K562 (cell line): Measurements from ENCODE around the gene MED22. TPM values are rescaled to one million over a fixed set of nuclear protein-coding genes. Genes with fewer than 3 reads are reported as not detected.

Source experiments
- ARHGAP35 ChIP-seq: fragments of 450-650 bp; IDR thresholded peaks from 2 replicates; pipeline ENCODE4 v1.6.1; 2018; ENCODE audit not compliant: partially characterized antibody
- CCNT2 ChIP-seq: IDR thresholded peaks from 2 replicates; pipeline ENCODE4 v1.6.1; 2011; ENCODE audit warnings: borderline replicate concordance, low read depth, mild to moderate bottlenecking, moderate library complexity, mixed read lengths, low read length; ENCODE audit not compliant: insufficient read length; ENCODE audit errors: extremely low read depth
- DDX20 ChIP-seq: fragments of 450-650 bp; IDR thresholded peaks from 2 replicates; pipeline ENCODE4 v1.6.1; 2016; ENCODE audit warnings: missing genetic modification characterization, low read depth, mild to moderate bottlenecking, missing compliant biosample characterization, moderate library complexity
- FOXA3 ChIP-seq, 2 experiments: fragments of 450-650 bp in 1 of 2; sonication (generic) in 1 of 2; formaldehyde crosslinking; IDR thresholded peaks in 1 of 2; conservative IDR thresholded peaks in 1 of 2; 2 replicates each; pipeline versions ENCODE4 v1.4.0 to v1.8.0; 2020 to 2022; ENCODE audit warnings: mild to moderate bottlenecking in 2 of 2, missing genetic modification reagents in 1 of 2
- IFI16 ChIP-seq: fragments of 250-450 bp; sonication (Bioruptor Pico); IDR thresholded peaks from 2 replicates; pipeline ENCODE4 v2.1.2; 2022; ENCODE audit warnings: mild to moderate bottlenecking, inconsistent platforms
- KAT7 ChIP-seq: sonication (generic); formaldehyde crosslinking; IDR thresholded peaks from 2 replicates; pipeline ENCODE4 v1.8.0; 2022; ENCODE audit warnings: missing genetic modification reagents, mild to moderate bottlenecking, borderline replicate concordance
- KDM5B ChIP-seq: fragments of 200-600 bp; sonication (generic); IDR thresholded peaks from 2 replicates; pipeline ENCODE4 v1.6.1; 2012; ENCODE audit warnings: low read depth, mild to moderate bottlenecking, moderate library complexity, low read length, control low read depth, inconsistent platforms; ENCODE audit not compliant: insufficient replicate concordance
- LARP7 ChIP-seq: fragments of 450-650 bp; IDR thresholded peaks from 2 replicates; pipeline ENCODE4 v1.6.1; 2016
- MCM7 ChIP-seq, 2 experiments: fragments of 450-650 bp; IDR thresholded peaks; 2 replicates each; pipeline ENCODE4 v1.6.1; 2016 to 2018
- MTA3 ChIP-seq: fragments of 450-650 bp; formaldehyde crosslinking; IDR thresholded peaks from 2 replicates; pipeline ENCODE4 v1.6.1; 2017; ENCODE audit warnings: mild to moderate bottlenecking, borderline replicate concordance
- NBN ChIP-seq: fragments of 450-650 bp; IDR thresholded peaks from 2 replicates; pipeline ENCODE4 v1.6.1; 2016; ENCODE audit warnings: low read depth, mild to moderate bottlenecking
- NELFE ChIP-seq: IDR thresholded peaks from 2 replicates; pipeline ENCODE4 v1.6.1; 2011; ENCODE audit warnings: mild to moderate bottlenecking; ENCODE audit not compliant: insufficient read depth, insufficient read length
- PCBP2 ChIP-seq: fragments of 200-400 bp; formaldehyde crosslinking; IDR thresholded peaks from 2 replicates; pipeline ENCODE4 v1.6.1; 2018; ENCODE audit warnings: low read length, low read depth, mild to moderate bottlenecking, moderate library complexity; ENCODE audit not compliant: poor library complexity, severe bottlenecking
- POLR2B ChIP-seq: fragments of 450-650 bp; IDR thresholded peaks from 2 replicates; pipeline ENCODE4 v1.6.1; 2018; ENCODE audit warnings: low read depth; ENCODE audit not compliant: partially characterized antibody
- RBM22 ChIP-seq: fragments of 200-400 bp; formaldehyde crosslinking; IDR thresholded peaks from 2 replicates; pipeline ENCODE4 v1.6.1; 2018; ENCODE audit warnings: low read length, low read depth; ENCODE audit not compliant: poor library complexity, severe bottlenecking
- SMAD3 ChIP-seq: fragments of 450-650 bp; formaldehyde crosslinking; conservative IDR thresholded peaks from 2 replicates; pipeline ENCODE4 v1.4.0; 2020; ENCODE audit warnings: mild to moderate bottlenecking
- ZC3H11A ChIP-seq: IDR thresholded peaks from 2 replicates; pipeline ENCODE4 v1.6.1; 2012; ENCODE audit warnings: low read depth, low read length, improper control_type of control experiment
- ZC3H4 ChIP-seq: sonication (generic); formaldehyde crosslinking; IDR thresholded peaks from 2 replicates; pipeline ENCODE4 v1.9.0; 2021; ENCODE audit warnings: missing genetic modification reagents, borderline replicate concordance
- ZNF124 ChIP-seq: sonication (generic); formaldehyde crosslinking; IDR thresholded peaks from 2 replicates; pipeline ENCODE4 v1.8.1; 2022; ENCODE audit warnings: missing genetic modification reagents
- ZNF143 ChIP-seq: sonication (generic); formaldehyde crosslinking; IDR thresholded peaks from 2 replicates; pipeline ENCODE4 v1.9.0; 2022; ENCODE audit warnings: mild to moderate bottlenecking, missing genetic modification reagents
- ZNF253 ChIP-seq: fragments of 250-450 bp; sonication (Bioruptor Pico); conservative IDR thresholded peaks from 2 replicates; pipeline ENCODE4 v1.6.1; 2021; ENCODE audit warnings: mild to moderate bottlenecking
- ZNF282 ChIP-seq: sonication (generic); formaldehyde crosslinking; IDR thresholded peaks from 2 replicates; pipeline ENCODE4 v1.8.1; 2023; ENCODE audit warnings: missing genetic modification reagents
- ZNF764 ChIP-seq: fragments of 250-450 bp; sonication (Bioruptor Pico); IDR thresholded peaks from 2 replicates; pipeline ENCODE4 v1.4.0; 2020; ENCODE audit warnings: low read depth, mild to moderate bottlenecking, moderate library complexity
- ZNF778 ChIP-seq: fragments of 450-650 bp; formaldehyde crosslinking; IDR thresholded peaks from 2 replicates; pipeline ENCODE4 v1.4.0; 2020; ENCODE audit warnings: mild to moderate bottlenecking, moderate library complexity
- polyA plus RNA-seq, 8 experiments: library from polyadenylated mRNA; depleted of rRNA in 4 of 8; stranded (reverse) in 5 of 8; unstranded in 3 of 8; fragments of >200 nt; fragmentation: Nextera tagmentation in 2 of 8; fragmentation: Illumina TruSeq in 1 of 8; extraction: Ambion mirVana in 2 of 8; extraction: Trizol in 1 of 8; gene quantifications; 2 replicates each; pipeline versions ENCODE4 v1.2.1 to v1.2.3, GENCODE V29; 2011 to 2014; ENCODE audit warnings: inconsistent platforms in 1 of 8, missing spikeins in 1 of 8
- total RNA-seq, 7 experiments: library from RNA; depleted of rRNA in 6 of 7; stranded (reverse); fragments of >200 nt in 6 of 7; fragmentation: Illumina TruSeq in 2 of 7; extraction: Trizol in 2 of 7; gene quantifications; 2 replicates each; pipeline versions ENCODE4 v1.2.1 to v1.2.3, GENCODE V29; 2011 to 2021; ENCODE audit warnings: low replicate concordance in 1 of 7
- TF ChIP-seq, protein P1 (sequence below): fragments of 250-450 bp; sonication (Bioruptor Pico); IDR thresholded peaks from 2 replicates; pipeline ENCODE4 v1.5.0; 2021; ENCODE audit warnings: mild to moderate bottlenecking, borderline replicate concordance
- TF ChIP-seq, protein P2 (sequence below): sonication (generic); formaldehyde crosslinking; IDR thresholded peaks from 2 replicates; pipeline ENCODE4 v1.8.0; 2022; ENCODE audit warnings: mild to moderate bottlenecking, low read depth, missing genetic modification reagents

MED22 gene
- total and polyA plus RNA-seq, 9 of the 15 experiments (the other 6 are each of a cell fraction or from before 2014, with no cell fraction given): 0.73 to 35.6 (median 22.3) TPM

DNA sequence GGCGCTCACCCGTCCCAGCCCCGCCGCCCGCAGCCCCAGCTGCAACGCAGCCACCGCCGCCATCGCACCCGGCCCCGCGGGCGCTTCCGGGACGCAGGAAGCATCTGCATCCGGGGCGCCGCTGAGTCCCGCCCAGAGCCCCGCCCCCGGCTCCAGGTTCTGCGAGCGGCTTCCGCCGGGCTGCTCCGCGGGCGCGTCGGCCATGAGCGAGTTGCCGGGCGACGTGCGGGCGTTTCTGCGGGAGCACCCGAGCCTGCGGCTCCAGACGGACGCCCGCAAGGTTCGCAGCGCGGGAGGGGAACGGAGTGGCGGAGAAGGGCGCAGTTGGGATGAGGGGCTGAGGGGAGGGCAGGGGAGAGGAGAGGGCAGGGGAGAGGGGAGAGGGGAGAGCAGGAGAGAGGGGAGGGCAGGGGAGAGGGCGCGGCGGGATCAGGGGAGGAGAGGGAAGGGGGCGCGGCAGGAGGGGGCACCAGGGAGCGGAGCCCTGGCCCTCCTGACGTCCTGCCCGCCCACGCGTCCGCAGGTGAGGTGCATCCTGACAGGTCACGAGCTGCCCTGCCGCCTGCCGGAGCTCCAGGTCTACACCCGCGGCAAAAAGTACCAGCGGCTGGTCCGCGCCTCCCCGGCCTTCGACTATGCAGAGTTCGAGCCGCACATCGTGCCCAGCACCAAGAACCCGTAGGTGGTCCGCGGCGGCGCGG lies 8.6 kb upstream of the MED22 start, which contains the start of the genes SURF1 and SURF2 (continued):
- TF ChIP-seq POLR2B (peak; percentile 66), MCM7 (IDR thresholded peaks at IDR 0.05) (no peak), ZNF124 (CRISPR knock-in tag) (no peak), IFI16 (CRISPR knock-in tag) (no peak), ARHGAP35 (no peak), ZNF253 (CRISPR knock-in tag) (no peak), NBN (0 out of 2 replicates have a peak, but pooled peaks have one; percentile 60), DDX20 (no peak), ZNF143 (CRISPR knock-in tag) (no peak), ZNF778 (CRISPR knock-in tag) (no peak), SMAD3 (CRISPR knock-in tag) (no peak), LARP7 (peak; percentile 40; the same call in 1 of the 2 replicates), ZC3H11A (no peak), ZNF282 (no peak), FOXA3 (CRISPR knock-in tag; conservative IDR thresholded peaks at IDR 0.05 in 1 of 2, IDR thresholded peaks at IDR 0.05 in 1 of 2) (0 out of 4 replicates have a peak, but pooled peaks of 1 of the 2 experiments have one; percentile 31), CCNT2 (peak; percentile 48), NELFE (no peak), KAT7 (CRISPR knock-in tag) (0 out of 2 replicates have a peak, but pooled peaks have one; percentile 28), ZC3H4 (CRISPR knock-in tag) (no peak), MTA3 (no peak), RBM22 (no peak), ZNF764 (CRISPR knock-in tag) (no peak), PCBP2 (peak; percentile 44), KDM5B (peak; percentile 70)
- TF ChIP-seq, protein P1, sequence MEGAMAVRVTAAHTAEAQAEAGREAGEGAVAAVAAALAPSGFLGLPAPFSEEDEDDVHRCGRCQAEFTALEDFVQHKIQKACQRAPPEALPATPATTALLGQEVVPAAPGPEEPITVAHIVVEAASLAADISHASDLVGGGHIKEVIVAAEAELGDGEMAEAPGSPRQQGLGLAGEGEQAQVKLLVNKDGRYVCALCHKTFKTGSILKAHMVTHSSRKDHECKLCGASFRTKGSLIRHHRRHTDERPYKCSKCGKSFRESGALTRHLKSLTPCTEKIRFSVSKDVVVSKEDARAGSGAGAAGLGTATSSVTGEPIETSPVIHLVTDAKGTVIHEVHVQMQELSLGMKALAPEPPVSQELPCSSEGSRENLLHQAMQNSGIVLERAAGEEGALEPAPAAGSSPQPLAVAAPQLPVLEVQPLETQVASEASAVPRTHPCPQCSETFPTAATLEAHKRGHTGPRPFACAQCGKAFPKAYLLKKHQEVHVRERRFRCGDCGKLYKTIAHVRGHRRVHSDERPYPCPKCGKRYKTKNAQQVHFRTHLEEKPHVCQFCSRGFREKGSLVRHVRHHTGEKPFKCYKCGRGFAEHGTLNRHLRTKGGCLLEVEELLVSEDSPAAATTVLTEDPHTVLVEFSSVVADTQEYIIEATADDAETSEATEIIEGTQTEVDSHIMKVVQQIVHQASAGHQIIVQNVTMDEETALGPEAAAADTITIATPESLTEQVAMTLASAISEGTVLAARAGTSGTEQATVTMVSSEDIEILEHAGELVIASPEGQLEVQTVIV (CRISPR knock-in tag): no peak
- TF ChIP-seq, protein P2, sequence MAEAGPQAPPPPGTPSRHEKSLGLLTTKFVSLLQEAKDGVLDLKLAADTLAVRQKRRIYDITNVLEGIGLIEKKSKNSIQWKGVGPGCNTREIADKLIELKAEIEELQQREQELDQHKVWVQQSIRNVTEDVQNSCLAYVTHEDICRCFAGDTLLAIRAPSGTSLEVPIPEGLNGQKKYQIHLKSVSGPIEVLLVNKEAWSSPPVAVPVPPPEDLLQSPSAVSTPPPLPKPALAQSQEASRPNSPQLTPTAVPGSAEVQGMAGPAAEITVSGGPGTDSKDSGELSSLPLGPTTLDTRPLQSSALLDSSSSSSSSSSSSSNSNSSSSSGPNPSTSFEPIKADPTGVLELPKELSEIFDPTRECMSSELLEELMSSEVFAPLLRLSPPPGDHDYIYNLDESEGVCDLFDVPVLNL (CRISPR knock-in tag): no peak
